Tibial artery (tissue), 4 donors: Measurements from ENCODE around the gene GRIN2A.

ENCODE experiments used
- DNase-seq, 2 donors: peaks; one replicate each; pipeline ENCODE4 v3.0.0-alpha.2; 2019
- H3K27ac ChIP-seq, 2 donors: fragments of 200-600 bp; sonication (generic) in 1 of 2; 1 replicate in 1 of 2; 2 replicates in 1 of 2; pipeline ENCODE4 v1.5.1; 2018 to 2019; ENCODE audit warnings: mild to moderate bottlenecking in 1 of 2
- H3K27me3 ChIP-seq, 2 donors: fragments of 200-600 bp; sonication (generic) in 1 of 2; one replicate each; pipeline versions ENCODE4 v1.5.1 to v1.6.0; 2016 to 2019
- H3K36me3 ChIP-seq, 3 donors: fragments of 200-600 bp; sonication (generic) in 2 of 3; one replicate each; pipeline ENCODE4 v1.5.1; 2016 to 2019; ENCODE audit warnings: mild to moderate bottlenecking in 2 of 3
- H3K4me1 ChIP-seq, 4 donors: fragments of 200-600 bp; sonication (generic) in 2 of 4; 1 replicate in 3 of 4; 2 replicates in 1 of 4; pipeline ENCODE4 v1.5.1; 2016 to 2019
- H3K4me3 ChIP-seq, 2 donors: fragments of 200-600 bp; sonication (generic) in 1 of 2; 1 replicate in 1 of 2; 2 replicates in 1 of 2; pipeline ENCODE4 v1.5.1; 2018 to 2019; ENCODE audit warnings: mild to moderate bottlenecking in 2 of 2
- H3K9me3 ChIP-seq, 3 donors: fragments of 200-600 bp; sonication (generic) in 1 of 3; one replicate each; pipeline ENCODE4 v1.5.1; 2016 to 2019
- CTCF ChIP-seq, 2 experiments: fragments of 200-600 bp in 1 of 2; fragments of 450-650 bp in 1 of 2; IDR thresholded peaks; one replicate each; pipeline ENCODE4 v1.5.1; 2017 to 2019; ENCODE audit warnings: antibody characterized with exemption in 2 of 2, mild to moderate bottlenecking in 1 of 2, moderate library complexity in 1 of 2
- intact Hi-C: fragments of 100-400 bp; cut with DNase I; formaldehyde crosslinking; loops from one replicate; pipeline ENCODE4 v1.15.0; 2023; ENCODE audit warnings: low total_unique reads

GRIN2A gene

GRCh38 chr16:10200637-10201586 is 18.7 kb upstream of the GRIN2A start:
- no peak for TF ChIP-seq CTCF (IDR thresholded peaks at IDR 0.05)
- H3K4me1 ChIP-seq, result no peaks in the 10 kb centered on the region
- H3K36me3 ChIP-seq, result no peaks in the 10 kb centered on the region
- H3K9me3 ChIP-seq, result peaks cover 0 to 5% (median 0%) of the 10 kb centered on the region in 3 donors
- no peak overlapping the region for H3K4me3 ChIP-seq
- no peak overlapping the region for H3K27ac ChIP-seq
- intact Hi-C loops, result no loop called here
- H3K27me3 ChIP-seq, result no peaks in the 10 kb centered on the region
- no peak for DNase-seq

GRCh38 chr16:10196999-10197398 is 14.8 kb upstream of the GRIN2A start:
- no peak overlapping the region for H3K4me3 ChIP-seq

GRCh38 chr16:10191096-10191495 is 8.9 kb upstream of the GRIN2A start:
- no peaks in the 10 kb centered on the region for H3K36me3 ChIP-seq
- H3K4me3 ChIP-seq, result no peak overlapping the region
- H3K4me1 ChIP-seq, result no peaks in the 10 kb centered on the region
- intact Hi-C loops, result no loop called here
- H3K9me3 ChIP-seq, result no peaks in the 10 kb centered on the region
- DNase-seq, result no peak
- TF ChIP-seq CTCF (IDR thresholded peaks at IDR 0.05), result no peak
- H3K27me3 ChIP-seq, result peaks cover 0 to 9% of the 10 kb centered on the region in 2 donors
- no peak overlapping the region for H3K27ac ChIP-seq

More at GRCh38 chr16:10196999-10197398, 14.8 kb upstream of the GRIN2A start:
- intact Hi-C loops, result no loop called here
- H3K36me3 ChIP-seq, result no peaks in the 10 kb centered on the region
- no peaks in the 10 kb centered on the region for H3K27me3 ChIP-seq
- no peaks in the 10 kb centered on the region for H3K4me1 ChIP-seq
- DNase-seq, result no peak
- H3K27ac ChIP-seq, result no peak overlapping the region
- TF ChIP-seq CTCF (IDR thresholded peaks at IDR 0.05), result no peak
- no peaks in the 10 kb centered on the region for H3K9me3 ChIP-seq

- no peak overlapping the region for H3K4me3 ChIP-seq
- no peak overlapping the region for H3K27ac ChIP-seq
- no peaks in the 10 kb centered on the region for H3K36me3 ChIP-seq
- H3K9me3 ChIP-seq, result no peaks in the 10 kb centered on the region
- peaks cover 0 to 15% of the 10 kb centered on the region in 2 donors for H3K27me3 ChIP-seq
- intact Hi-C loops, result no loop called here
- TF ChIP-seq CTCF (IDR thresholded peaks at IDR 0.05), result no peak
- DNase-seq, result no peak
- H3K4me1 ChIP-seq, result no peaks in the 10 kb centered on the region
Measured at GRCh38 chr16:10189861-10190390, 7.7 kb upstream of the GRIN2A start.

GRCh38 chr16:10188236-10188635 is 6.0 kb upstream of the GRIN2A start:
- Histone ChIP-seq H3K27me3 (peaks cover 0 to 23% of the 10 kb centered on the region in 2 donors), H3K27ac (no peak overlapping the region), H3K36me3 (no peaks in the 10 kb centered on the region), H3K9me3 (no peaks in the 10 kb centered on the region), H3K4me1 (peaks cover 0 to 3% (median 2%) of the 10 kb centered on the region in 4 donors), H3K4me3 (no peak overlapping the region)
- intact Hi-C loops, result no loop called here
- no peak for DNase-seq
- TF ChIP-seq CTCF (IDR thresholded peaks at IDR 0.05), result no peak
